GM19023 (cell line): ENCODE data around the gene MT1M.

Source experiments
- ATAC-seq: cut with Tn5 transposase; IDR thresholded peaks from one replicate; pipeline ENCODE4 v1.9.1; 2021; ENCODE audit warnings: mild to moderate bottlenecking, moderate library complexity; ENCODE audit not compliant: unreplicated experiment

The MT1M gene

DNA sequence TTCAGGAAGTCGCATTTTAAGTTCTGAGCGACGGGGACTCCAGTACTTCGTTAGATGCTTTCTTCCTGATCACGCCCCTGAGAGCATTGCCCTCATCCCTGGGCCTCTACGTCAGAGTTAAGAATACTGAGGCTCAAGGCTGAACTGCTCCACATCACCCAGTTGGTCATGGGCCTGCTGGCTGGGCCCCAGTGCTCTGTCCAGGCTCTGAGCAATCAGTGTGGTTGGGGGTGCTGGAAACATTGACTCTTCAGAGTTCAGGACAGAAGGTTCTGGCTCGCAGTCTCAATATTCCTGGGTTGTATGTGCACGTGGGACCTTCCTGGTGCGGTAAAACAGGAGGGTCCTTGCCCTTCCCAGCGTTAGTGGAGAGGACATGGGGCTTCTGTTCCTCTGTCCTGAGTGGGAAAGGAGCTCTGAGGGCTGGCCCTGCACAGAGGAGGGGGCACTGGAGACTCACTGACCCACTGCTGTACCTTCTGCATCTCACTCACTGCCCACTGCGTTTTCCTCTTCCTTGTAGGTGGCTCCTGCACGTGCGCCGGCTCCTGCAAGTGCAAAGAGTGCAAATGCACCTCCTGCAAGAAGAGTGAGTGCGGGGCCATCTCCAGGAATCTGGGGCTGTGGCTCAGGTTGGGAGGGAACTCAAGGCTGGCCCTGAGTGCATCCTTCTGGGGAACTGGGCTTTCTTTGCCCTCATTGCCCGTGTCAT lies 6.4 kb upstream of the MT1M start:
- peak; percentile 13 for ATAC-seq

DNA sequence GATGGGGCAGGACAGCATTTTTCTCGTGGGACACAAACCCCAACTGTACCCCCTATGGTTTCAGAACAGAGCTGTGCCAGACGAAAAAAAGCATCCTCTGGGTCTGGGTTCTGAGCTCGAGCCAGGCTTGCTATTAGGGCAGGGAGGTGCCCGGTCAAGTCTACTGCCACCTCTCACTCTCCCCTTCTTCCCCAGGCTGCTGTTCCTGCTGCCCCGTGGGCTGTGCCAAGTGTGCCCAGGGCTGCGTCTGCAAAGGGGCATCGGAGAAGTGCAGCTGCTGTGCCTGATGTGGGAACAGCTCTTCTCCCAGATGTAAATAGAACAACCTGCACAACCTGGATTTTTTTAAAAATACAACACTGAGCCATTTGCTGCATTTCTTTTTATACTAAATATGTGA lies 5.8 kb upstream of the MT1M start:
- ATAC-seq = no peak

DNA sequence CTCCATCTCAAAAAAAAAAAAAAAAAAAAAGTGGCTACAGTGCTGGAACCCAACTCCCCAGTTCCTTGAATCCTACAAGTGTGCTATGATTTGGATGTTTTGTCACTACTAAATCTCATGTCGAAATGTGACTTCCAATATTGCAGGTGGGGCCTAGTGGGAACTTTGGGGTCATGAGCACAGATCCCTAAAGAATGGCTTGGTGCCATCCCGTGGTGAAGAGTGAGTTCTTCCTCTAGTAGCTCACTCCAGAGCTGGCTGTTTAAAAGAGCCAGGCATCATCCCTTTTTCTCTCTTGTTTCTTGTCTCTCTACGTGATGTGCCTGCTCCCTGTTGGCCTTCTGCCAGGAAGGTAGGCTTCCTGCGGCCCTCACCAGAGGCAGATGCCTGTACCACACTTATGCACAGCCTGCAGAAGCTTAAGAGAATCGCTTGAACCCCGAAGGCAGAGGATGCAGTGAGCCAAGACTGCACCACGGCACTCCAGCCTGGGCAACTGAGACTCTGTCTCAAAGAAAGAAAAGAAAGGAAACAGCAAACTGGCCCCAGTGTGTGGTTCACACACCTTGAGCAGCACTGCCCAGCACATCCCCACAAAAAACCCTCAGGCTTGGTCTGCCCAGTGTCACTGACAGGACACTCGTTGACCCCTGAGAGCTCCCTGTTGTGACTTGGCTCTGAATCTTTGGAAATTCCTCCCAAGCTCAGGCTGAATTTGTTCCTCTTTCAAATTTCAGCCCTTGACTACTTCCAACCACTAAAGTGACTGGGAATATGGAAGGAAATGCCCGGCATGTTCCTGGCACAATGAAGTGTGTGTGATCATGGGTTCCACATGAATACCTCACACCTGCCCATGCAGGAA lies 3.7 kb upstream of the MT1M start:
- ATAC-seq = no peak

DNA sequence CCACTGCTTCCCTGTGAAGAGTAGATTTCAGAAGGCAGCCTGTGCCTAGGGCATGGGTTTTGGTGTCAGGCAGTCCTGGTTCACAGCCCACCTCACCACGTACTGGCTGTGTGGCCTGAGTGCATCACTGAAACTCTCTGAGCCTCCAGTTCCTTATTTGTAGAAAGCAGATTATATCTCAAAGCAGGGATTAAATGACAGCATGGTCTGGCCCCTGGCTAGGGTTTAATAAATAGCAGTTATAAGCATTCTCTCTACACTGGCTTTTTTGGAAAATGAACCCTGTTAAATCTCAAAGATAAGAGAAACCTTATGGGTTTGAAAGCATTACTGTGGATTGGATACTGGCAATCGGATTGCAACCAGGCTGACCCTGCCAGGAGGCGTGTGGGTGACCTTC lies 2.9 kb upstream of the MT1M start:
- no peak for ATAC-seq

GRCh38 chr16:56630134-56630533 lies 2.3 kb upstream of the MT1M start:
- ATAC-seq = peak; percentile 69

DNA sequence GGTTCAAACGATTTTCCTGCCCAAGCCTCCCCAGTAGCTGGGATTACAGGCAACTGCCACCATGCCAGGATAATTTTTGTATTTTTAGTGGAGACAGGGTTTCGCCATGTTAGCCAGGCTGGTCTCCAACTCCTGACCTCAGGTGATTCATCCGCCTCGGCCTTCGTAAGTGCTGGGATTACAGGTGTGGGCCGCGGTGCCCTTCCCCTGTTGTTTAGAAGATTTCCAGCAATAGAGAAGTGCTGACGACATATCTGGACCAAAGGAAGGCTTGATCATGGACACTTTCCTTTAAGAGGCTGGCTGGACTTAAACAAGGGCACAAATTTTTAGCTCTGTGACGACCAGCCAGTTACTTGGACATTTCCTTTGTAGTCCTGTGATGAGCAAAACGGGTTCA lies 1.3 kb upstream of the MT1M start:
- ATAC-seq = no peak

GRCh38 chr16:56631832-56632155 lies 665 bp upstream of the MT1M start:
- no peak for ATAC-seq

DNA sequence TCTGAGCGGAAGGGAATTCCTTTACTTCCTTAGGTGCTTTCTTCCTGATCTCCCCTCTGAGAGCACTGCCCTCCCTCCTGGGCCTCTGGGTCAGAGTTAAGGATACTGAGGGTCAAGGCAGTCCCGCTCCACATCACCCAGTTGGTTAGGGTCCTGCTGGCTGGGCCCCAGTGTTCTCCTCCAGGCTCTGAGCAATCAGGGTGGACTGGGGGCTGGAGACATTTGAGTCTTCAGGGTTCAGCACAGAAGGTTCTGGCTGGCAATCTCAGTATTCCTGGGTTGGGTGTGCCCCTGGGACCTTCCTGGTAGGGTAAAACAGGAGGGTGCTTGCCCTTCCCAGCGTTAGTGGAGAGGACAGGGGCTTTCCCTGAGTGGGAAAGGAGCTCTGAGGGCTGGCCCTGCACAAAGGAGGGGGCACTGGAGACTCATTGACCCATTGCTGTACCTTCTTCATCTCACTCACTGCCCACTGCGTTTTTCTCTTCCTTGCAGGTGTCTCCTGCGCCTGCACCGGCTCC lies 448 bp downstream of the MT1M start:
- no peak for ATAC-seq

DNA sequence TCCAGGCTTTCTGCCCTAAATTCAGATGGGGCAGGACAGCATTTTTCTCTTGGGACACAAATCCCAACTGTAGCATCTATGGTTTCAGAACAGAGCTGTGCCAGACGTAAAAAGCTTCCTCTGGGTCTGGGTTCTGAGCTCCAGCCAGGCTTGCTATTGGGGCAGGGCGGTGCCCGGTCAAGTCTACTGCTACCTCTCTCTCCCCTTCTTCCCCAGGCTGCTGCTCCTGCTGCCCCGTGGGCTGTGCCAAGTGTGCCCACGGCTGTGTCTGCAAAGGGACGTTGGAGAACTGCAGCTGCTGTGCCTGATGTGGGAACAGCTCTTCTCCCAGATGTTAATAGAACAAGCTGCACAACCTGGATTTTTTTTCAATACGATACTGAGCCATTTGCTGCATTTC lies 1.1 kb downstream of the MT1M start:
- ATAC-seq = no peak

DNA sequence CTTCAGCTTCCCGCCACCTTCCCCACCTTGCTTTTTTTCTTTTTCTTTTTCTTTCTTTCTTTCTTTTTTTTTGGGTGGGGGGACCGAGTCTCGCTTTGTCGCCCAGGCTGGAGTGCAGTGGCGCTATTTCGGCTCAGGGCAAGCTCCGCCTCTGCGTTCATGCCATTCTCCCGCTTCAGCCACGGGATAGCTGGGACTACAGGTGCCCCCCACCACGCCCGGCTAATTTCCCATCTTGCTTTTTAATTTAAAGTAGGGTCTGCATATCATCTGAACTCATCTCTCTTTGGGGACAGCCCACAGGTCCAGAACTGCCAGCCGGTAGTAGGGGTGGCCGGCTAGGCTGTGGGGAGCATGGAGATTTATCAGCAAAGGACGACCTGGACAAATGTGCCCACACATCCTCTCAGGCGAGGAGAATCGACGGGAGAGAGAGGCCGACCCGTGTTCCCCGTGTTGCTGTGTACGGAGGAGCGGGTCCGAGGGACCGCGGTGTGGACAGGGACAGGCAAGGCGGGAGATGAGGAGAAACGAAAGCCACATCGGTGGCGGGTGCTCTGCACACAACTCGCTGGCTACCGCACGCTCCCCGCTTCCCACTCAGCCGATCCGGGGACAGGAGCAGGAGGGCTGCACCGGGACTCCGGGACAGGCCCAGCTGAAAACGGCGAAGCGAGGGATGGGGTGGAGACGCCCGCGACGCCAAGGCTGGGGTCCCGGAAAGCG lies 2.4 kb downstream of the MT1M start:
- no peak for ATAC-seq

DNA sequence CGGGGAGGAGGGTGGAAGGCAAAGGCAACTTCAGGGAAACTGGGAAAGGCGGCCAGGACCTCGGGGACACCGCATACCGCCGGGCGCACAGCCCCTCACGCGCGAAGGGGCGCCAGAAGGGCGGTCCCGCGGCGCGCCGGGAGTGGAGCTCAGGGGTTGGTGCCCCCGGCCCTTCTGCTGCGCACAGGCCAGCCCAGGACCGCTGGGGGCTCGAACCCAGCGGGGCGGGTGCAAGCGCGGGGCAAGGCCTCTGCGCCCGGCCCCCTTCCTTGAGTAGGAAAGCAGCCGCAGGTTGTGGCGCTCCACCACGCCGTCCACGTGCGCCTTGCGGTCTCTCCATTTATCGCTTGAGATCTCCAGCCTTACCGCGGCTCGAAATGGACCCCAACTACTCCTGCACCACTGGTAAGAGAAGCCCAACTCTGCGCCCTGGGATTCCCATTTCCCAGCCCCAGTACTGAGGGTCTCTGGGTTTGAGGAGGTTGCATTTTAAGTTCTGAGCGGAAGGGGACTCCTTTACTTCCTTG lies 3.0 kb downstream of the MT1M start:
- no peak for ATAC-seq

GRCh38 chr16:56636616-56637413 lies 4.4 kb downstream of the MT1M start:
- no peak for ATAC-seq

GRCh38 chr16:56637814-56638750 lies 5.6 kb downstream of the MT1M start, which contains the start of gene MT1A:
Gene MT1A (plus strand): TSS chr16:56638666. CDS start chr16:56638739, 73 bp downstream.
- no peak for ATAC-seq

DNA sequence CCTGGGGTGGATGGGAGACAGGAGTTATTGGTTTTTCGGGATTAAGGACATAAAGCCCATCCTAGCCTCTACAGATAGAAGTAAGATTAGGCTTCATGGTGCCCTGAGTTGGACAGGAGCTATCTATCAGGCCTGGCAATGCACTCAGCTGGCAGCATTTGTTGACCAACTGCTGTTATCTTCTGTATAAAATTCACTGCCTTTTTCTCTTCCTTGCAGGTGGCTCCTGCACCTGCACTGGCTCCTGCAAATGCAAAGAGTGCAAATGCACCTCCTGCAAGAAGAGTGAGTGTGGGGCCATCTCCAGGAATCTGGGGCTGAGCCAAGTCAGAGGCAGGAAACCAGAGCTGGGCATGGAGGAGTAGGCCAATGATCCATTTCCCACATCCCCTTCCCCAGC lies 6.6 kb downstream of the MT1M start:
- no peak for ATAC-seq

DNA sequence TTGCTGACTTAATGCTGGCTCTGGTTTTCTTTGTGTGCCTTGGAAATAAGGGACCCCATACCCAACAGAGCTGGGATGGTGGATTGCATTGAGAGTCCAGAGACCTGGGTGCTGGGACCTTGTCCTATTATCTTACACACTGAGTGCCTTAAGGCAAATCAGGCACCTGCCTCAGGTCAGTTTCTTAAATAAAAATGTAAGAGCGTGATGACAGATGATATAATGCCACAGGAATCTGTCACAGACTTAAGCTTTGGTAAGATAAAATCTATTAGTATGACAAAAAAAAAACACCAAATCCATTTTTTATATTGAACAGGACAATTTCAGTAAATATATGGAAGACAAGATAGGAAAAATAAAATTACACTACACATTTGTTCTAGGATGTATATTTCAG lies 7.6 kb downstream of the MT1M start:
- ATAC-seq = no peak

DNA sequence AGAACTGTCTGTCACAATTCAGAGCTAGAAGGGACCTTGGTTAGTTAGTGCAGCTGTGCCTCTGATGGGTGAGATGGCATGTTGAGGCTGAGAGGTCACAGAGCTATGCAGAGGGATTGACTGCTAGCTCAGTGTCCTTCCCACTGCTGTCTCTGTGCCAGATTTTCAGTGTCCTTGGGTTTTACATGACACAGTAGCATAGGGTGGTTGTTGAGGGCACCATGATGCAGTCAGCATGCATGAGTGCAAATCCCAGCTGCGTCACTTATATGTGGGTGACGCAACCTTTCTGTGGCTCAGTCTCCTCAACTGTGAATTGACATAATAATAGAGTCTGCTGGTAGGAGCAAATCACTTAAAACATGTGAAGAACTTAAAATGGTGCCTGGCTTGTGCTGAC lies 8.7 kb downstream of the MT1M start:
- no peak for ATAC-seq

DNA sequence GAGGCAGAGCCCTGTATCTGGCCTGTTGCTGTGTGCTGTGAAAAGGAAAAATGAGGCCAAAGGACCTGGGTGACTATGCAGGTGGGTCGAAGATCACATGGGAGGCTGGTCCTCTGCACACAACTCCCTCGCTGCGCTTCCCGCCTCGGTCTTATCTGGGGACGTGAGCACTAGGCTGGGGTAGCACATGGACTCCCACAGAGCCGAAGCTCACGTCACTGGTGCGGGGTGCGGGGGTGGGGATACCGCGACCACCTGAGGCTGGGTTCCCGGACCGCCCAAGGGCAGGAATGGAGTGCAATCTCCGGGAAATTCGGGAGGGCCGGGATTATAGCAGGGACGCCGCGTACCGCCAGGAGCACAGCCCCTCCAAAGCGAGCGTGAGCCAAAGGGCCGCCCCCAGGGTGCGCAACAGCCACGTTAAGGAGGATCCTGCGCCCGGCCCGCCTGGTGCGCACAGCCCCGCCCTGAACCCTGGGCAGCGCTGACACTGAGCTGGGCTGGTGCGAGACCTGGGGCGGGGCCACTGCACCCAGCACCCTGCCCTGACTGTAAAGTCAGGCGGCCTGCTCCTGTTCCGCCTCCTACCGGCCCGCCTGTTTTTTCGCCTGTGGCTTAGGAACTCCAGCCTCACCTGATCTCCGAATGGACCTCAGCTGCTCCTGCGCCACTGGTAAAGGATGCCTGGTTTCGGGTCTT lies 10.8 kb downstream of the MT1M start:
- ATAC-seq = peak; percentile 64

GRCh38 chr16:56643833-56644232 lies 11.4 kb downstream of the MT1M start:
- ATAC-seq = no peak

DNA sequence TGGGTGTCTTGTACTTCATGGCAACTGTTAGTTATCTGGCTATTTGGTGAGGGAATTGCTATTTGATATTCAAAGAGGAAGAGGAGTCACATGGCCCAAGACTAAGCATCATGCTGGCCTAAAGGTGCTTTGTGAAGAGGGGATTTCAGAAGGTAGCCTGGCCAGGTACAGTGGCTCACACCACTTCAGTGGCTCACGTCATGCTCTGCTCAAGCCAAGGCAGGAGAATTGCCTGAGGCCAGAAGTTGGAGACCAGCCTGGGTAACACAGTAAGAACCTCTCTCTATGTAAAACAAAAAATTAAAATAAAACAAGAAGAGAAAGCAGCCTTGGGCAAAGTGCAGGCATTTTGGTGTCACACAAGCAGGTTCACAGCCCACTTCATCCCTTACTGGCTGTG lies 12.9 kb downstream of the MT1M start:
- no peak for ATAC-seq
